K562 (cell line): Measurements from ENCODE around the gene PDE8B. TPM values are rescaled to one million over a fixed set of nuclear protein-coding genes. Genes with fewer than 3 reads are reported as not detected.

Experiments used
- ATAC-seq: fragments of 200-7000 bp; cut with Tn5 transposase; 3 replicates; pipeline ENCODE4 v1.9.1; 2020; ENCODE audit warnings: moderate library complexity
- BruUV-seq: library from RNA; stranded (reverse); fragments of 400-500 nt; replicated peaks from 2 replicates; lab custom pipeline; 2021; lab: Mats Ljungman, UMichigan
- CTCF ChIA-PET: fragments of 300-600 bp; formaldehyde crosslinking; extraction: SDS; loops from one replicate; lab custom pipeline; 2021; ENCODE audit warnings: low intra/inter-chr PET ratio; lab: Yijun Ruan, JAX
- POLR2A ChIA-PET: fragments of 300-600, 350-650 bp; sonication (Branson Sonifier 250); formaldehyde crosslinking; extraction: SDS; loops from one replicate; lab custom pipeline; 2021; ENCODE audit warnings: antibody characterized with exemption, inconsistent platforms; lab: Yijun Ruan, JAX
- DNase-seq, 4 experiments: peaks; one replicate each; pipeline versions ENCODE4 v3.0.0 to v3.0.0-alpha.2; 2011 to 2018; ENCODE audit warnings: low spot score in 3 of 4, mixed read lengths in 3 of 4; ENCODE audit errors: extremely low read depth in 1 of 4
- FAIRE-seq: peaks from 2 replicates; lab custom pipeline; 2011; peaks lifted over from hg19 to GRCh38; lab: Jason Lieb, UNC
- H2AFZ ChIP-seq: 2 replicates; pipeline ENCODE4 v1.6.0; 2011; ENCODE audit warnings: low read depth, low read length, control low read depth, inconsistent platforms
- H3K27ac ChIP-seq: fragments of 200-600 bp; 3 replicates; pipeline ENCODE4 v1.8.0; 2011; ENCODE audit warnings: low read depth, mild to moderate bottlenecking, control low read depth, inconsistent platforms, low read length, moderate library complexity, mixed read lengths; ENCODE audit errors: extremely low read depth
- H3K27me3 ChIP-seq, 2 experiments: fragments of 300-600 bp in 1 of 2; 2 replicates in 1 of 2; 3 replicates in 1 of 2; pipeline versions ENCODE4 v1.6.0 to v1.8.0; 2011; ENCODE audit warnings: inconsistent platforms in 2 of 2, low read length in 2 of 2, mild to moderate bottlenecking in 1 of 2, mixed read lengths in 1 of 2, moderate library complexity in 1 of 2; ENCODE audit not compliant: control insufficient read depth in 2 of 2, insufficient read depth in 2 of 2
- H3K36me3 ChIP-seq: fragments of 300-600 bp; 3 replicates; pipeline ENCODE4 v1.8.0; 2011; ENCODE audit warnings: mild to moderate bottlenecking, low read length, inconsistent platforms; ENCODE audit not compliant: control insufficient read depth, insufficient read depth
- H3K4me1 ChIP-seq, 2 experiments: fragments of 200-600 bp in 1 of 2; replicated peaks in 1 of 2; 2 replicates in 1 of 2; 3 replicates in 1 of 2; pipeline versions ENCODE4 v1.5.1 to v1.8.0; 2011; ENCODE audit warnings: inconsistent platforms in 2 of 2, low read length in 2 of 2, mild to moderate bottlenecking in 1 of 2, mixed read lengths in 1 of 2, moderate library complexity in 1 of 2; ENCODE audit not compliant: control insufficient read depth in 2 of 2, insufficient read depth in 2 of 2
- H3K4me2 ChIP-seq: 2 replicates; pipeline ENCODE4 v1.6.1; 2011; ENCODE audit warnings: low read length, control low read depth, inconsistent platforms, mixed read lengths; ENCODE audit not compliant: insufficient read depth
- H3K4me3 ChIP-seq: fragments of 200-600 bp; sonication (generic), shearing (Covaris generic); 2 replicates; pipeline ENCODE4 v1.5.1; 2016; ENCODE audit warnings: control low read depth, inconsistent platforms
- H3K79me2 ChIP-seq: fragments of 200-600 bp; 3 replicates; pipeline ENCODE4 v1.8.0; 2011; ENCODE audit warnings: low read length, inconsistent platforms; ENCODE audit not compliant: control insufficient read depth, insufficient read depth
- H3K9ac ChIP-seq, 2 experiments: 2 replicates each; pipeline versions ENCODE4 v1.6.0 to v1.6.1; 2011; ENCODE audit warnings: low read depth in 2 of 2, low read length in 2 of 2, control low read depth in 1 of 2, inconsistent platforms in 1 of 2, mild to moderate bottlenecking in 1 of 2, mixed read lengths in 1 of 2; ENCODE audit not compliant: insufficient read depth in 1 of 2
- H3K9me1 ChIP-seq: one replicate; pipeline ENCODE4 v1.6.0; 2011; ENCODE audit warnings: inconsistent platforms, mild to moderate bottlenecking, low read length, moderate library complexity; ENCODE audit not compliant: control insufficient read depth, insufficient read depth
- H3K9me3 ChIP-seq: replicated peaks from 2 replicates; pipeline ENCODE4 v1.5.1; 2011; ENCODE audit warnings: low read depth, low read length, inconsistent platforms; ENCODE audit not compliant: control insufficient read depth, insufficient read depth
- H4K20me1 ChIP-seq: replicated peaks from 2 replicates; pipeline ENCODE4 v1.6.1; 2011; ENCODE audit warnings: low read length, inconsistent platforms, mixed read lengths; ENCODE audit not compliant: control insufficient read depth, insufficient read depth
- CEBPB ChIP-seq: fragments of 450-650 bp; IDR thresholded peaks from 2 replicates; pipeline ENCODE4 v1.6.1; 2016; ENCODE audit warnings: missing genetic modification characterization, missing compliant biosample characterization
- CEBPG ChIP-seq, 3 experiments: fragments of 200-800 bp in 1 of 3; sonication (Bioruptor generic) in 1 of 3; sonication (generic) in 1 of 3; formaldehyde crosslinking in 1 of 3; IDR thresholded peaks in 2 of 3; conservative IDR thresholded peaks in 1 of 3; 2 replicates each; pipeline versions ENCODE4 v1.6.1 to v1.8.0; 2016 to 2022; ENCODE audit warnings: missing compliant biosample characterization in 2 of 3, missing genetic modification characterization in 2 of 3, mild to moderate bottlenecking in 1 of 3, missing genetic modification reagents in 1 of 3
- THRAP3 ChIP-seq: fragments of 450-650 bp; IDR thresholded peaks from 2 replicates; pipeline ENCODE4 v1.6.1; 2016; ENCODE audit warnings: mild to moderate bottlenecking, inconsistent platforms, borderline replicate concordance
- WGBS: fragments of 100-300 bp; shearing (Covaris generic); methylation state at CpG from one replicate; pipeline ENCODE4 v1.1.6; 2016; ENCODE audit warnings: low coverage, mixed read lengths; ENCODE audit not compliant: insufficient coverage; ENCODE audit errors: missing lambda C conversion rate; 5-methylcytosine and 5-hydroxymethylcytosine counted together
- in situ Hi-C: fragments of 300-500 bp; cut with MboI; formaldehyde crosslinking; loops from 4 replicates; pipeline ENCODE4 v1.15.0; 2018; ENCODE audit warnings: inconsistent platforms, mixed read lengths
- intact Hi-C: fragments of 100-400 bp; cut with micrococcal nuclease; formaldehyde crosslinking; loops from 2 replicates; pipeline ENCODE4 v1.14.2; 2022
- polyA plus RNA-seq, 8 experiments: library from polyadenylated mRNA; depleted of rRNA in 4 of 8; stranded (reverse) in 5 of 8; unstranded in 3 of 8; fragments of >200 nt; fragmentation: Nextera tagmentation in 2 of 8; fragmentation: Illumina TruSeq in 1 of 8; extraction: Ambion mirVana in 2 of 8; extraction: Trizol in 1 of 8; gene quantifications; 2 replicates each; pipeline versions ENCODE4 v1.2.1 to v1.2.3, GENCODE V29; 2011 to 2014; ENCODE audit warnings: inconsistent platforms in 1 of 8, missing spikeins in 1 of 8
- total RNA-seq, 7 experiments: library from RNA; depleted of rRNA in 6 of 7; stranded (reverse); fragments of >200 nt in 6 of 7; fragmentation: Illumina TruSeq in 2 of 7; extraction: Trizol in 2 of 7; gene quantifications; 2 replicates each; pipeline versions ENCODE4 v1.2.1 to v1.2.3, GENCODE V29; 2011 to 2021; ENCODE audit warnings: low replicate concordance in 1 of 7
- TF ChIP-seq, protein P1 (sequence below), 2 experiments: fragments of 450-650 bp in 1 of 2; sonication (generic) in 1 of 2; formaldehyde crosslinking in 1 of 2; IDR thresholded peaks in 1 of 2; conservative IDR thresholded peaks in 1 of 2; 2 replicates each; pipeline versions ENCODE4 v1.6.1 to v1.8.1; 2016 to 2023; ENCODE audit warnings: mild to moderate bottlenecking in 2 of 2, moderate library complexity in 2 of 2, inconsistent platforms in 1 of 2, missing genetic modification reagents in 1 of 2

The PDE8B gene
- total and polyA plus RNA-seq, 9 of the 15 experiments (the other 6 are each of a cell fraction or from before 2014, with no cell fraction given) = 0.15 to 0.28 TPM; not detected in 7

DNA sequence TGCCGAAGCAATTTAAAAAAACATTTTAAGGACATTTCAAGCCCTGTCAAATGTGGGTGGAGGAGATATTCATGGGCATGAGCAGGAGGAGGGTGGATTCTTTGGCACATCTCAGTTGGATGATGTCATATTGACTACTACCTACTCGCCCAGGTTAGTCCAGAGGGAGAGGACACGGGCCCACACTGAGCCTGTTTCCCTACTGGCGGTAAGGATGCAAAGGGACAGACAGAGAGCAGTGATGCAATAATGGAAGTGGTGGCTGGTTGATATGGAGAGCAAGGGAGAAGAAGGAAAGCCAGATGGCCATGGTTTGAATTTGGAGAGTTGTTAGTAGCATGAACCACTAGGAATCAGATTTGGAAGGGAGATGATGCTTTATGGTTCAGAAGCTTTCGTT, 34.1 kb upstream of the PDE8B start:
- no peak for FAIRE-seq
- ChIA-PET CTCF (no interaction called here), POLR2A (no interaction called here)
- Histone ChIP-seq H3K4me2 (no peak overlapping the region), H3K36me3 (no peaks in the 10 kb centered on the region), H3K4me3 (no peak overlapping the region), H3K9ac (no peak overlapping the region), H3K27ac (no peak overlapping the region), H2AFZ (no peak overlapping the region), H3K9me3 (no peaks in the 10 kb centered on the region), H3K4me1 (peaks cover 0 to 10% of the 10 kb centered on the region in 2 experiments; a peak in 2 of 5 replicates), H3K9me1 (no peaks in the 10 kb centered on the region), H3K79me2 (no peaks in the 10 kb centered on the region), H3K27me3 (peaks cover 16 to 48% of the 10 kb centered on the region in 2 experiments; a peak in 4 of 5 replicates), H4K20me1 (0 out of 2 replicates have a peak, but pooled peaks cover 2% of the 10 kb centered on the region)
- 0% methylated on average over 5 of the region's 5 CpGs for WGBS
- in situ Hi-C loops (no loop called here), intact Hi-C loops (no loop called here)
- ATAC-seq = no peak
- no peak for DNase-seq
- no TSS peak for BruUV-seq
- TF ChIP-seq CEBPG (CRISPR knock-in tag; IDR thresholded peaks at IDR 0.05) = 0 out of 2 replicates have a peak, but pooled peaks have one; percentile 17
- TF ChIP-seq CEBPG (tag; conservative IDR thresholded peaks at IDR 0.05 in 1 of 2, IDR thresholded peaks at IDR 0.05 in 1 of 2) = 0 out of 4 replicates have a peak, but pooled peaks of 1 of the 2 experiments have one; percentile 31
- TF ChIP-seq, protein P1, sequence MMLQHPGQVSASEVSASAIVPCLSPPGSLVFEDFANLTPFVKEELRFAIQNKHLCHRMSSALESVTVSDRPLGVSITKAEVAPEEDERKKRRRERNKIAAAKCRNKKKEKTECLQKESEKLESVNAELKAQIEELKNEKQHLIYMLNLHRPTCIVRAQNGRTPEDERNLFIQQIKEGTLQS (IDR thresholded peaks at IDR 0.05) = peak; percentile 54
- TF ChIP-seq, protein P1 (CRISPR knock-in tag; conservative IDR thresholded peaks at IDR 0.05) = no peak
- TF ChIP-seq THRAP3 = no peak
- peak; percentile 24; the same call in 1 of the 2 replicates for TF ChIP-seq CEBPB
